PC-3 (cell line): ENCODE measurements around the gene C1orf105. TPM values are rescaled to one million over a fixed set of nuclear protein-coding genes. Genes with fewer than 3 reads are reported as not detected.

Source experiments
- ATAC-seq: fragments of 200-7000 bp; cut with Tn5 transposase; 2 replicates; pipeline ENCODE4 v1.9.1; 2020; ENCODE audit warnings: mild to moderate bottlenecking, moderate library complexity
- BruUV-seq: library from RNA; stranded (reverse); fragments of 400-500 nt; replicated peaks from 2 replicates; lab custom pipeline; 2021; lab: Mats Ljungman, UMichigan
- CTCF ChIA-PET: fragments of 300-600 bp; sonication (Branson Sonifier 250); formaldehyde crosslinking; loops from one replicate; lab custom pipeline; 2022; ENCODE audit warnings: antibody characterized with exemption; lab: Charles Lee
- POLR2A ChIA-PET: fragments of 300-600 bp; sonication (Branson Sonifier 250); formaldehyde crosslinking; loops from one replicate; lab custom pipeline; 2022; ENCODE audit warnings: antibody characterized with exemption; ENCODE audit not compliant: unreplicated experiment; lab: Charles Lee
- DNase-seq: peaks from one replicate; pipeline ENCODE4 v3.0.0-alpha.2; 2015
- H2AFZ ChIP-seq: fragments of 300-600 bp; sonication (generic); 2 replicates; pipeline ENCODE4 v1.6.0; 2016; ENCODE audit warnings: antibody characterized with exemption, low read length
- H3F3A ChIP-seq: fragments of 300-600 bp; sonication (generic); one replicate; pipeline ENCODE4 v1.6.0; 2017; ENCODE audit warnings: antibody characterized with exemption, low read length, control low read depth, mild to moderate bottlenecking; ENCODE audit not compliant: unreplicated experiment
- H3K27ac ChIP-seq: fragments of 300-600 bp; sonication (generic); 2 replicates; pipeline ENCODE4 v1.5.1; 2016; ENCODE audit warnings: mild to moderate bottlenecking, low read length
- H3K27me3 ChIP-seq: fragments of 300-600 bp; sonication (generic); 2 replicates; pipeline ENCODE4 v1.6.1; 2016; ENCODE audit warnings: low read length, mixed read lengths
- H3K36me3 ChIP-seq: fragments of 300-600 bp; sonication (generic); 2 replicates; pipeline ENCODE4 v1.6.1; 2016; ENCODE audit warnings: low read depth, mixed run types, low read length, mixed read lengths
- H3K4me1 ChIP-seq: fragments of 300-600 bp; sonication (generic); 2 replicates; pipeline ENCODE4 v1.5.1; 2016; ENCODE audit warnings: low read length; ENCODE audit not compliant: insufficient read depth
- H3K4me2 ChIP-seq: fragments of 300-600 bp; sonication (generic); 2 replicates; pipeline ENCODE4 v1.6.0; 2016; ENCODE audit warnings: low read length
- H3K4me3 ChIP-seq: fragments of 300-600 bp; sonication (generic); 2 replicates; pipeline ENCODE4 v1.5.1; 2016; ENCODE audit warnings: mild to moderate bottlenecking, low read length, mixed read lengths
- H3K79me2 ChIP-seq: fragments of 300-600 bp; sonication (generic); 2 replicates; pipeline ENCODE4 v1.6.1; 2017; ENCODE audit warnings: low read length, mixed read lengths
- H3K9ac ChIP-seq: fragments of 300-600 bp; sonication (generic); 2 replicates; pipeline ENCODE4 v1.6.0; 2016; ENCODE audit warnings: mild to moderate bottlenecking, low read length
- H3K9me2 ChIP-seq: fragments of 300-600 bp; sonication (generic); replicated peaks from 2 replicates; pipeline ENCODE4 v1.6.1; 2016; ENCODE audit warnings: mixed run types, low read length, mixed read lengths
- H3K9me3 ChIP-seq: fragments of 300-600 bp; sonication (generic); 2 replicates; pipeline ENCODE4 v1.6.1; 2016; ENCODE audit warnings: low read length, mixed read lengths
- H4K20me1 ChIP-seq: fragments of 300-600 bp; sonication (generic); 2 replicates; pipeline ENCODE4 v1.6.1; 2016; ENCODE audit warnings: low read length, mixed read lengths
- CTCF ChIP-seq: fragments of 300-600 bp; sonication (generic); conservative IDR thresholded peaks from 2 replicates; pipeline ENCODE4 v1.5.1; 2017; ENCODE audit warnings: antibody characterized with exemption, low read depth, mild to moderate bottlenecking, low read length
- EZH2 ChIP-seq: fragments of 300-600 bp; sonication (generic); IDR thresholded peaks from one replicate; pipeline ENCODE4 v1.6.1; 2017; ENCODE audit warnings: antibody characterized with exemption, mild to moderate bottlenecking, low read length; ENCODE audit not compliant: unreplicated experiment
- EZH2phosphoT487 ChIP-seq: fragments of 300-600 bp; sonication (generic); IDR thresholded peaks from 2 replicates; pipeline ENCODE4 v1.6.1; 2018; ENCODE audit warnings: mild to moderate bottlenecking, antibody characterized with exemption, low read length, borderline replicate concordance
- intact Hi-C: fragments of 100-400 bp; cut with micrococcal nuclease; formaldehyde crosslinking; loops from 2 replicates; pipeline ENCODE4 v1.9.0; 2023
- total RNA-seq: library from RNA; depleted of rRNA; stranded (reverse); fragments of >200 nt; gene quantifications from 2 replicates; pipeline ENCODE4 v1.2.3, GENCODE V29; 2014

C1orf105 gene
- total RNA-seq, 1 experiment from 2014 or later, result not detected

GRCh38 chr1:172400722-172401105 lies 19.8 kb upstream of the C1orf105 start:
- ChIA-PET POLR2A (no interaction called here), CTCF (interaction anchor here (0.8 to 2.9 kb wide), 3 partner anchors 20 to 398 kb away, joined by 4 to 43 read pairs (median 17); no protein-coding TSS in a partner anchor)
- Histone ChIP-seq H2AFZ (peak overlapping the region; percentile 72), H3K9me3 (no peaks in the 10 kb centered on the region), H3K27me3 (no peaks in the 10 kb centered on the region), H3K4me1 (peaks cover 43% of the 10 kb centered on the region), H3K4me3 (no peak overlapping the region), H3K4me2 (peak overlapping the region; percentile 27; the same call in 1 of the 2 replicates), H3K9ac (no peak overlapping the region), H3K27ac (peak overlapping the region; percentile 26; the same call in 1 of the 2 replicates), H3F3A (no peaks in the 10 kb centered on the region), H3K36me3 (no peaks in the 10 kb centered on the region), H4K20me1 (no peaks in the 10 kb centered on the region), H3K9me2 (no peaks in the 10 kb centered on the region), H3K79me2 (no peaks in the 10 kb centered on the region)
- DNase-seq, result no peak
- TF ChIP-seq EZH2, result no peak
- TF ChIP-seq CTCF, result no peak
- TF ChIP-seq EZH2phosphoT487, result no peak
- no TSS peak for BruUV-seq
- intact Hi-C loops, result loop anchor here (10.0 kb wide), 1 partner anchor 856 kb away; no protein-coding TSS in a partner anchor
- ATAC-seq, result no peak

GRCh38 chr1:172401477-172401876 lies 19.0 kb upstream of the C1orf105 start:
- ATAC-seq, result no peak
- intact Hi-C loops, result loop anchor here (10.0 kb wide), 1 partner anchor 857 kb away; no protein-coding TSS in a partner anchor
- Histone ChIP-seq H3F3A (no peaks in the 10 kb centered on the region), H3K9ac (no peak overlapping the region), H3K27ac (no peak overlapping the region), H2AFZ (no peak overlapping the region), H3K4me3 (no peak overlapping the region), H3K36me3 (no peaks in the 10 kb centered on the region), H4K20me1 (no peaks in the 10 kb centered on the region), H3K79me2 (no peaks in the 10 kb centered on the region), H3K27me3 (no peaks in the 10 kb centered on the region), H3K4me1 (peaks cover 48% of the 10 kb centered on the region), H3K9me2 (no peaks in the 10 kb centered on the region), H3K9me3 (no peaks in the 10 kb centered on the region), H3K4me2 (no peak overlapping the region)
- BruUV-seq, result no TSS peak
- no peak for DNase-seq
- TF ChIP-seq EZH2 (no peak), EZH2phosphoT487 (no peak), CTCF (no peak)
- CTCF ChIA-PET, result interaction anchor here (0.8 to 2.9 kb wide), 2 partner anchors 21 to 399 kb away, joined by 4 to 43 read pairs; no protein-coding TSS in a partner anchor
- POLR2A ChIA-PET, result no interaction called here

GRCh38 chr1:172401892-172402291 lies 18.6 kb upstream of the C1orf105 start:
- no peak for ATAC-seq
- POLR2A ChIA-PET, result no interaction called here

More at GRCh38 chr1:172401892-172402291, 18.6 kb upstream of the C1orf105 start:
- peak; percentile 53 for DNase-seq
- H3K9ac ChIP-seq, result no peak overlapping the region
- CTCF ChIA-PET, result interaction anchor here (0.6 kb wide), 1 partner anchor 309 kb away, joined by 4 read pairs; no protein-coding TSS in a partner anchor
- no peak for TF ChIP-seq EZH2
- TF ChIP-seq CTCF, result peak; percentile 76
- H3K36me3 ChIP-seq, result no peaks in the 10 kb centered on the region
- H3K4me3 ChIP-seq, result no peak overlapping the region
- H2AFZ ChIP-seq, result no peak overlapping the region
- no peaks in the 10 kb centered on the region for H4K20me1 ChIP-seq
- no peak overlapping the region for H3K4me2 ChIP-seq
- H3K4me1 ChIP-seq, result peaks cover 48% of the 10 kb centered on the region
- intact Hi-C loops, result loop anchor here (10.0 kb wide), 1 partner anchor 857 kb away; no protein-coding TSS in a partner anchor
- H3K27me3 ChIP-seq, result no peaks in the 10 kb centered on the region
- no peaks in the 10 kb centered on the region for H3F3A ChIP-seq
- no TSS peak for BruUV-seq
- no peak overlapping the region for H3K27ac ChIP-seq
- H3K9me2 ChIP-seq, result no peaks in the 10 kb centered on the region
- H3K9me3 ChIP-seq, result no peaks in the 10 kb centered on the region
- no peaks in the 10 kb centered on the region for H3K79me2 ChIP-seq
